Ecto neural progenitor cell (in vitro differentiated cells): ENCODE results near the gene NXPH4.

Experiments used
- DNase-seq: peaks from one replicate; pipeline ENCODE4 v3.0.0-alpha.2; 2018; ENCODE audit warnings: low spot score

Gene NXPH4

DNA sequence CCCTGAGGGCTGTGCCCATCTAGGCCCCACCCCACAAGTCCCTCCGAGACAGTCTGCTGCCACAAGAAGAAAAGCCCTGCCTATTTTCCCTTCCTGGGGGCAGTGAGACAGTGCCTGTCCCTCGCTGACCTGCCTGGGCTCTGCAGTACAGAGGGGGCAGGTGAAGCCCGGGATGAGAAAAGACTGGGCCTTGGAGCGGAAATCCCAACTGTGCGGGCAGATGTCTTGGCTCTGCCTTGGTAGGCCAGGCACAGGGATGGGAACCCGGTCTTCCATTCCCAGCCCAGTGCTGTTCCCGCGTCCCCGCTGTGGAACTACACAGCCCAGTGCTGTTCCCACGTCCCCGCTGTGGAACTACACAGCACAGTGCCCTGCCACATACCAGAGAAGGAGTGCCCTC lies 12.8 kb upstream of the NXPH4 start:
- DNase-seq: no peak

DNA sequence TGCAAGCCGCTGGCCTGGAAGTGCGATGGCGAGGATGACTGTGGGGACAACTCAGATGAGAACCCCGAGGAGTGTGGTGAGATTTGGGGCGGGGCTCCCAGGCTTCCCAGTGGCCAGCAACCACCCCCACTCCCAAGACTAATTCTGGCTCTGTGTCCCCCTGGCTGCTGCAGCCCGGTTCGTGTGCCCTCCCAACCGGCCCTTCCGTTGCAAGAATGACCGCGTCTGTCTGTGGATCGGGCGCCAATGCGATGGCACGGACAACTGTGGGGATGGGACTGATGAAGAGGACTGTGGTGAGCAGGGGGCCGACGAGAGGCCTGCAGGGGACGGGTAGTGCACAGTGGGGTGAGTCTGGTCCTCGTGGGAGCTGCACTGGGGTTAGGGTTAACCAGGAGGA lies 12.1 kb upstream of the NXPH4 start:
- DNase-seq: no peak

DNA sequence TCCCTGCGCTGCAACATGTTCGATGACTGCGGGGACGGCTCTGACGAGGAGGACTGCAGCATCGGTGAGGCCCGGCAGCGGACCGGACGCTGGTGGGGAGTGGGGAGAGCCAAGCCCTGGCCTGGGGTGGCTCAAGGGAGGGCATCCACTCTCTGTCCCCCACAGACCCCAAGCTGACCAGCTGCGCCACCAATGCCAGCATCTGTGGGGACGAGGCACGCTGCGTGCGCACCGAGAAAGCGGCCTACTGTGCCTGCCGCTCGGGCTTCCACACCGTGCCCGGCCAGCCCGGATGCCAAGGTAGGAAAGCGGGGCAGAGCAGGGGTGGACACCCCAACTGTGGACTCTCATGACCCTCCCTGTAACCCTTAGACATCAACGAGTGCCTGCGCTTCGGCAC lies 11.4 kb upstream of the NXPH4 start:
- no peak for DNase-seq

DNA sequence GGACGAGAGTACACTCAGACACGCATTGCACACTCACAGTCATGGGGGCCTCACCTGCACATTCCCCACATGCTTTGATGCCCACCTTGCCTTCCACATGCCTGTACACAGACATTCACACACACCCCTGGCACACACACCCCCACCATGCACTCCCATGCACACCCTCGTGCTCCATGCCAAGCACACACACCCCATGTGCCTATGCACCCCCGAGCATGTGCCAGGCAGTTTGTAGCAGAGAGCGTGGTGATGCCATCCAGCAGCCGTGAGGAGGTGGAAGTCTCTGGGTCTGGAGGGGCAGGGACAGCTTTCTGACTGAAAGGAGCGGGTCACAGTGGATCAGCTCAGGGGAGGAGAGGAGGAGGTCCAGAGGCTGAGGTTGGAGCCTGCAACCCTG lies 10.7 kb upstream of the NXPH4 start:
- DNase-seq: no peak

DNA sequence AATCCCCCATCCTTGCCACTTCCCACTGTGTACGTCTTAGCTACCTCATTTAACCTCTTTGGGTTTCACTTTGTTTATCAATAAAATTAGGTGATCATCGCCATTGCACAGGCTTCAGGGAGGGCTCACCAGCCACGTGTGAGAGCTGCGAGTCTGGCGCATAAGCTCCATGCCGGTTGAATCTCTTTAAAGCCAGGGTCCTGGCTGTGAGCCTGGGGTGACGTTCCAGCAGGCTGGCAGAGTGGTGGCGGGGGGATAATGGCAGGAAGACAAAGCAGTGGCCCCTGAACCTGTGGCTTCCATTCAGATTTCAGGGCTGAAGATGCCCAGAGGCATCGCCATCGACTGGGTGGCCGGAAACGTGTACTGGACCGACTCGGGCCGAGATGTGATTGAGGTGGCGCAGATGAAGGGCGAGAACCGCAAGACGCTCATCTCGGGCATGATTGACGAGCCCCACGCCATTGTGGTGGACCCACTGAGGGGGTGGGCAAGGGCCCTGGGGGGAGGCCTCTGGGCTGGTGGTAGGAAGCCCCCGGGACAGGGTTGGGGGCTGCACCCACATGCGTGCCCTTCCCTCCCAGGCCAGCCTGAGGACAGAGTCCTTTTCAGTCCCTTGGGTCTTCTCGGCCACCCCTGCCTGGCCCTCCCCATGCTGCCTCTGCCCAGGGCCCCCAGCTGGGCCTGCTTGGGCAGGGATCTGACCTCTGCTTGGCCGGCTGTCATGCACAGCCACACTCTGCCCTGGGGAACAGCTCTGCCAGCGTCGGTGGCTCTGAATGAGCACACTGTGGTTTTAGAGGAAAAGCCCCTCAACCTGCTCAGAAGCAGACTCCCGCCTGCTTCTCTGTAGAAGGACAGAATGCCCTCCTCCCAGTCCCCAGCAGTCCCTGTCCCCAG lies 8.6 kb upstream of the NXPH4 start:
- DNase-seq: no peak

DNA sequence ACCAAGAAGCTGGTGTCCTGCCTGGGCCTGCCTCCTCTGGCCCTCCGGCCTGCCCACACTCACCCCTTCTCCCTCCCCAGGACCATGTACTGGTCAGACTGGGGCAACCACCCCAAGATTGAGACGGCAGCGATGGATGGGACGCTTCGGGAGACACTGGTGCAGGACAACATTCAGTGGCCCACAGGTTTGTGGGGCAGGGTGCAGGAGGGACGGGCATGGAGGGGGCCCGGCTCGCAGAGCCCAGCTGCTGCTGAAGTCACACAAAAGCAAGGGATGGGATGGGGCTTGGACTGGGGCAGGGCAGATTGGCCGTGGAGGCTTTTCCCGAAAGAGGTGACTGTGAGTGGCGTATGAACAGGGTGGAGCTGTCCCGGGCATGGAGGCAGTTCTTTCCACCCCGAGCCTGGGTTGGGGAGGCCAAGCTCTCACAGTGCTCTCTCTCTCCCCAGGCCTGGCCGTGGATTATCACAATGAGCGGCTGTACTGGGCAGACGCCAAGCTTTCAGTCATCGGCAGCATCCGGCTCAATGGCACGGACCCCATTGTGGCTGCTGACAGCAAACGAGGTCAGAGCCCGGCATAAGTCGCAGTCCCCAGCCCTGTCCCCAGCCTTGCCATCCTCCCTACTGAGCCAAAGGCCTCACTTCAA lies 7.8 kb upstream of the NXPH4 start:
- DNase-seq: no peak

DNA sequence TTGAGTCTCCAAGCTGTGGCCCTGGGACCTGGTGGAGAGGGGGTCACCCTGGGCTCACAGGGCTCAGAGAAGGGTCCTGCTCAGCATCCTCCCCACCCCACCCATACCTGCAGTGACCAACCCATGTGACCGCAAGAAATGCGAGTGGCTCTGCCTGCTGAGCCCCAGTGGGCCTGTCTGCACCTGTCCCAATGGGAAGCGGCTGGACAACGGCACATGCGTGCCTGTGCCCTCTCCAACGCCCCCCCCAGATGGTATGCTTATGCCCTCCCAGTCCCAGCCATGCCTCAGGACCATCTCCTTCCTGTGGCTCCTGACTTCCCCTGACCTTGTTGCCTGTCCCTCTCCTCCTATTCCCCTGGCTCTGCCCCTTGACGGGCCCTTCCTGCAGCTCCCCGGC lies 6.7 kb upstream of the NXPH4 start:
- no peak for DNase-seq

DNA sequence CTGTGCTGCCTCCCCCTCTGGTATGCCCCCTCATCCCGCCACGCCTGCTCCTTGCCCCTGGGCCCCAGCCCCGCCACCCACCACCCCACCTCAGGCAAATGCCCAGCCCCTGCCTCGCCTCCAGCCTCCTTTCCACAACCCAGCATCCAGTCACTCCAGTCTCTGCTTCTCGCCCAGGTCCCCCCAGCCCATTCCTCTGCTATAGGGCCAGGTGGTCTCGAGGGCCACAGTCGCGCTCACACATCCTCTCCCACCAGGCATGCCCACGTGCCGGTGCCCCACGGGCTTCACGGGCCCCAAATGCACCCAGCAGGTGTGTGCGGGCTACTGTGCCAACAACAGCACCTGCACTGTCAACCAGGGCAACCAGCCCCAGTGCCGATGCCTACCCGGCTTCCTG lies 6.1 kb upstream of the NXPH4 start:
- no peak for DNase-seq

DNA sequence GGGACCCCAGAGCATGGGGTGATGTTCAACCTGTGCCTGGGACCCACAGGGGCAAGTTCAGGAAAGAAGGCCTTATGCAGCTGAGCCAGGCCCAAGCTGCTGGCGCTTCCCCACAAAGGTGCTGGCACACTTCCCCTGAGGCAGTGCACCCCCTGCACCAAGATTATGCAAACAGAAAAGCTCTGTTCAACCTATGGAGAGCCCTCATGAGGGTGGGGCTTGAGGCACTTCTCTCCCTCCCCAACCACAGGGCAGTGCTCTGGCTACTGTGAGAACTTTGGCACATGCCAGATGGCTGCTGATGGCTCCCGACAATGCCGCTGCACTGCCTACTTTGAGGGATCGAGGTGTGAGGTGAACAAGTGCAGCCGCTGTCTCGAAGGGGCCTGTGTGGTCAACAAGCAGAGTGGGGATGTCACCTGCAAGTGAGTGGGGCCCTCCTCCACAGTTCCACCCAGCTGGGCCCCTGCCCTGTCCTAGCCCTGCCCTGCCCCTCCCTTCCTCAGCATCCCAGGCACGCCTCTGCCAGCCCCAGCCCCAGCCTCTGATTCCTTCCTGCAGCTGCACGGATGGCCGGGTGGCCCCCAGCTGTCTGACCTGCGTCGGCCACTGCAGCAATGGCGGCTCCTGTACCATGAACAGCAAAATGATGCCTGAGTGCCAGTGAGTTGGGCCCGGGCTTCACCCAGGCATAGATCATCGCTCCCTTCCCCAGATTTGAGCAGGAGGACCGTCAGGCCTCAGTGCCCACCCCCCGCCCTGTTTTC lies 5.5 kb upstream of the NXPH4 start:
- no peak for DNase-seq

DNA sequence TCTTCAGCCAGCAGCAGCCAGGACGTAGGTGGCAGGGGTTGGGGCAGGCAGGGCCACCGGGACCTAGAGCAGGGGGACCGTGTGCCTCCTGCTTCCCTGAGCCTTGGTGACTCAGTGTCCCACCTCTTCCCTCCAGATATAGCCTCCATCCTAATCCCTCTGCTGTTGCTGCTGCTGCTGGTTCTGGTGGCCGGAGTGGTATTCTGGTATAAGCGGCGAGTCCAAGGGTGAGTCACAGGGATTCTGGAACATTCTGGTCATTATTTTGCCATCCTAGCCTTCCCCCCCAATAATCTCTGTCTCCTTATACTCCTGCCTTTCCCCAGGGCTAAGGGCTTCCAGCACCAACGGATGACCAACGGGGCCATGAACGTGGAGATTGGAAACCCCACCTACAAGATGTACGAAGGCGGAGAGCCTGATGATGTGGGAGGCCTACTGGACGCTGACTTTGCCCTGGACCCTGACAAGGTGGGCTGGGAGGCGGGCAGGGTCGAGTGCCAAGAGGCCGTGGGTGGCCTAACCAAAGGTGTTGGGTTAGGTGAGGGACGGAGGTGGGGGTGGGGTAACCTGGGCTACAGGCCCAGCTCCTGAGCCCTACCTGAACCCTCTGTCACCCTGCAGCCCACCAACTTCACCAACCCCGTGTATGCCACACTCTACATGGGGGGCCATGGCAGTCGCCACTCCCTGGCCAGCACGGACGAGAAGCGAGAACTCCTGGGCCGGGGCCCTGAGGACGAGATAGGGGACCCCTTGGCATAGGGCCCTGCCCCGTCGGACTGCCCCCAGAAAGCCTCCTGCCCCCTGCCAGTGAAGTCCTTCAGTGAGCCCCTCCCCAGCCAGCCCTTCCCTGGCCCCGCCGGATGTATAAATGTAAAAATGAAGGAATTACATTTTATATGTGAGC lies 4.5 kb upstream of the NXPH4 start:
- DNase-seq: no peak

DNA sequence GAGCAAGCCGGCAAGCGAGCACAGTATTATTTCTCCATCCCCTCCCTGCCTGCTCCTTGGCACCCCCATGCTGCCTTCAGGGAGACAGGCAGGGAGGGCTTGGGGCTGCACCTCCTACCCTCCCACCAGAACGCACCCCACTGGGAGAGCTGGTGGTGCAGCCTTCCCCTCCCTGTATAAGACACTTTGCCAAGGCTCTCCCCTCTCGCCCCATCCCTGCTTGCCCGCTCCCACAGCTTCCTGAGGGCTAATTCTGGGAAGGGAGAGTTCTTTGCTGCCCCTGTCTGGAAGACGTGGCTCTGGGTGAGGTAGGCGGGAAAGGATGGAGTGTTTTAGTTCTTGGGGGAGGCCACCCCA lies 3.9 kb upstream of the NXPH4 start:
- DNase-seq: no peak

DNA sequence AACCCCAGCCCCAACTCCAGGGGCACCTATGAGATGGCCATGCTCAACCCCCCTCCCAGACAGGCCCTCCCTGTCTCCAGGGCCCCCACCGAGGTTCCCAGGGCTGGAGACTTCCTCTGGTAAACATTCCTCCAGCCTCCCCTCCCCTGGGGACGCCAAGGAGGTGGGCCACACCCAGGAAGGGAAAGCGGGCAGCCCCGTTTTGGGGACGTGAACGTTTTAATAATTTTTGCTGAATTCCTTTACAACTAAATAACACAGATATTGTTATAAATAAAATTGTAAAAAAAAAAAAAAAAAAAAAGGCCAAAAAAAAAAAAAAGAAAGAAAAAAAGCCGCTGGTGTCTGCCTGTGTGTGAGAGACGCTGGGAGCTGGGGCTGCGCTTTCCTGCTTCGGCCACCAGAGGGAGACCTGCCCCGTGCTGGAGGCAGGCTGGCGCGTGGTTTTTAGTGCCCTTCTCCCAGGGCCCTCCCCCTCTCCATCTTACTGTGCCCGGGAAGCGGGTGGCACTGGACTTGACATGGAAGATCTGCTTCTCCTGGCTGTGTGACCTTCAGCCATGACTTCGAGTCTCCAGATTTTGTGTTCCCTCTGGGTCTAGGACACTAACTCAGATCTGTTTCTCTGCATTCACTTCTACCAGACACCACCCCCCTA lies 3.4 kb upstream of the NXPH4 start:
- peak; percentile 92 for DNase-seq

DNA sequence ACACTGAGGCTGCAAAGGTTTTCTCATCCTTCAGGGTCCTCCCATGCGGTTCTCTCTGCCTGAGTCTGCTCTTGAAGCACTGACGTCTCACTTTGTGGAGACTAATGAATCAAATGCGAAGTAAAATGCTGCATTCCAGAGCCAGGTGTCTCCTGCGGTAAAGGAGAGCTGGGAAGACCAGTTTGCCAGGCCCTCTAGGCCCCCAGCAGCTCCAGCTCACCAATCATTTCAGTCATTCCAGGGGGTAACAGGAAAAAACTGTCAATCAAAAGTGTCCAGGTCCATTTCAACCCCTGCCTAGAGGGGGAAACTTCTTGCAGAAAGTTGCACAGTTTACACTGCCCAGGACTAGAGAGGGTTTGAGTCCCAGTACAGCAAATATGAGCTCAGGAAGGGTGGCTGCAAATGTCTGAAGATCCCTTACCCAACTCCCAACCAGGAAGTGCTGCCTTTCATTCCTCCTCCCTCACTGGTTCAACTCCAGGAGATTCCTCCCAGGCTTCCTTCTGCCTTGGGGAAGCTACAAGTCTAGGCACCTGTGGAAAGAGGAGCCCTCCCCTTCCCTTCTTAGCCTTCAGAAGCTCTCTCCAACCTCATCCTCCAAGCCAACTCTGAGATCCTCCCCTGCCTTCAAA lies 2.7 kb upstream of the NXPH4 start:
- no peak for DNase-seq

DNA sequence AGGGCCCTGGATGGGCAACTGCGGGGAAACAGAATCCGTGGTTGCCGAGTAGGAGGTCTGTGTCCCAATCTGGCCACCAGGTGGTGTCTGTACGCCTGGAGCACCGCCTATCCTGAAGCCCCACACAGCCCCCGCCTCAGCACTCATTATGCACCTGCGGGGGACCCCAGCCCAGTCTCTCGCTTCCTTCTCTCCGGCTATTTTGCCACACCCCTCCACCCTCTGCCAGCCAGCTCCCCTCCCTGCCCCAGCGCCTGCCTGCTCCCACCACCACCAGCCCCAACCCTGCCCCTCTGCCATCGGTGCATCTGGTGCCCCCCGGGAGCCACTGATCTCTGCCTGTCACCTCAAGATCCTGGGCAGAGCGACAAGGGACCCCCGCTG lies 2.2 kb upstream of the NXPH4 start:
- peak; percentile 88 for DNase-seq

DNA sequence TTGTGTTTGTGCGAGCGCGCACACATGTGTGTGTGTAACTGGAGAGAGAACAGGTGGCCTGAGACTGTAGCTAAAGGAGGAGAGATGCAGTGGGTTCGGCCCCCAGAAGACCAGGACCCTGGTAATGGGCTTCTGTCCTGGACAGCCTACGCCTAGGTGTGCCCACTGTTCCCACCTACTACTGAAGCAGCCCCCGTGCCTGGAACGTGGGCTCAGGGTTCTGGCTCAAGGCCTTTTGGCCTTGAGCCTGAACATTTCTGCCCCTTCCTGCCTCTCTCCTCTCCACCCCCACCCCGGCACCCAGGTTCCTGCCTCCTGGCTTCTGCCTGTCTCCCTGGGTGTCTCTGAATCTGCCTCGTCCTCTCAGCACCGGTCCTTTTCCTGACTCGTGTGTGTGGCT lies 1.5 kb upstream of the NXPH4 start:
- no peak for DNase-seq

DNA sequence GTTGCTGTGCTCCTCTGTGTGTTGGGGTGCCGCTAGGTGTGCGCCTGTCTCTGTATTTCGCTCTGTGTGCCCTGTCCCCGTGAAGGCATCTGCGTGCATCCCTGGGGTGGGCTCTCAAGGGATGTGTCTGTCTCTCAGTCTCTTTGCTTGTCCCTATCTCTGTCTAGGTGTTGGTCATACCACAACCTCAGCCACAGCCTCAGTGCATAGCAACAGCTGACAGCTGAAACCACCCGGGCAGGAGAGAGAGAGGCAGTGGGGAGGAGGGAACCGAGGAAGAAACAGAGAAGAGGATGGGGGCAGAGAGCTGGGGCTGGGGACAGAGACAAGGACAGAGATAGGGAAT lies 953 bp upstream of the NXPH4 start:
- DNase-seq: no peak

DNA sequence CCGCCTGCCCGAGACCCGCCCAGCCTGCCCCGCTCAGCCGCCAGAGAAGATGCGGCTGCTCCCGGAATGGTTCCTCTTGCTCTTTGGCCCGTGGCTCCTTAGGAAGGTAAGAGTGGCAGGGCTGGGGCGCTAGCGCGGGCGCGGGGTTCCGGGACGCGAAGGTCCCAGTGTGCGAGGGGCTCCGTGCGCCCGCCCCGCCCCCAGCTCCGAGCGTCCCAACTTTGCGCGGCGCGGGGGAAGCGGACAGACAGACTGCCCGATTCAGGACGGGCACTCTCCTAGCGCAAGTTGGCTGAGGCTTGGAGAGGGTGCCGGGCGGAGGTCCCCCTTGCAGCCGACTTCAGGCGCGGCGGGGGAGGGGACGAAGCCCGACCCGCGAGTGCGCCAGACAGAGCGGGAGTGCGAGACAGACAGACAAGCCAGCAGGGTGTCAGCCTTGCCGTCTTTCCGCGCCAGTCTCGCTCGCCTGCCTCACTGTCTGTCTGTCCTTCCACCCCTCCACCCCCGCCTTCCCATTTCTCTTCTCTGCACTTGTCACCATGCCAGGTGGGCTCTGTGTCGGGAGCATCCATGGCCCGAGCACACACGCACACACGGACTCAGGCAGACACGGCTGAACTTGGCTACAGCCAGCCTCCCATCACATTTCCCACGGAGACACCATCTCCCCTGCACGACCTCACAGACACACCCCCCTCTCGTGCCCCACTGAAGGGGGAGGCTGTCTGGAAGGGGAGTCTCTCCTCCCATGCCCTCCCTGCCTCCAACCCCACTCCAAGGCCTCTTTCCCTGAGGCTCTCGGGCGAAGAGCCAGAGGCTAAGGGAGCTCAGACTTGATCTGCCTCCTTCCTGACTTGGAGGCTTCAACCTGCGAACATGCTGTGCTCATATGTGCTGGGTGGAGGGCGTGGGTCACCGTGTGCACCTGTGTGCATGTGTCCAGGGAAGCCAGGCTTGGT lies 606 bp downstream of the NXPH4 start:
- peak; percentile 63 for DNase-seq

DNA sequence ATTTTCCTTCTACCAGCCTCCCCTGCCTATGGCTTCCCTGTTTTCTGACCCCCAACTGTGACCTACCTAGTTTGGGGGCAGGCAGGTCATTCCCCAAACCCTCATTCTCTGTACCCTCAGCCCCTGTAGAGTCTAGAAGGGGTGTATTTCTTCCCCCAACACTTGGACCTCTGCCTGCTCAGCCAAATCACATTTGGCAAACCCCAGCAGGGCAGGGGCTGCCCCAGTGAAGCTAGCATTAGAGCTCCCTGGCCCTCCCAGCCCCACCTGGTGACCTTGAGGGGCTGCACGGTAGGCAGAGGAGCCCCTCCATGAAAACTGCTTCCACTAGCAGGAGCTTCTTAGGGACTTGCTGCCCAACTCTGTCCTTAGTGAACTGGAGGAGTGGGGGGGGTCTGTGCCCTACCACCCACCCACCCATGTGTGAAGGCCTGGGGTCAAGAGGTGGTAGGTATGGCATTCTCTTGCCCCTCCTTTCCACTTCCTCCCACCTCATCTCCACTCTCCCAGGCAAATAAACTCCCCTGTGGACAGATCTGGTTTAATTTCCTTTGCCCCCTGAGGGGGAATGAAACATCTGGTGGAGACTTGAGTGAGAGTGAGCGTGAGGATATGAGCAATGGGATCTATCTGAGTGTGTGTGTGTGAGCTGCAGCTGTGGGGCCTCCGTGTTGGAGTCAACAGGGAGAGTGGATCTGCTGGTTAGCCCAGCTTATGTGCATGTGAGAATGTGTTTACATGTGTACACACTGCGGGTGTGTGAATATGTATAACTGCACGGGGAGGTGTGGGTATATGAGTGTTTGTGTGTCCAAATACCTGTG lies 1.6 kb downstream of the NXPH4 start:
- no peak for DNase-seq
